T-helper 2 cell treated with Interferon-gamma antibody and Interleukin-4, amounts not matched to agents 5 μg/mL and 100 μg/mL, for 36 hours (primary cell): ENCODE data around the gene EIF2AK3.
"Not testable (repeated sequence)": the region's sequence is repeated elsewhere in the genome, so short reads cannot be mapped to it uniquely, and the experiment has no call there.

Experiments
- DNase-seq: peaks from one replicate; pipeline ENCODE4 v3.0.0; 2021; ENCODE audit warnings: low spot score
- H3K27ac Mint-ChIP-seq: one replicate; pipeline ENCODE4 v1.8.0; 2021; ENCODE audit warnings: mild to moderate bottlenecking, mixed read lengths
- H3K27me3 Mint-ChIP-seq: one replicate; pipeline ENCODE4 v1.8.0; 2021; ENCODE audit warnings: low read depth, mixed read lengths
- H3K36me3 Mint-ChIP-seq: one replicate; pipeline ENCODE4 v1.8.0; 2021; ENCODE audit warnings: low read depth, mixed read lengths
- H3K4me1 Mint-ChIP-seq: one replicate; pipeline ENCODE4 v1.8.0; 2021; ENCODE audit warnings: low read depth, mixed read lengths
- H3K4me3 Mint-ChIP-seq: one replicate; pipeline ENCODE4 v1.8.0; 2022; ENCODE audit warnings: mild to moderate bottlenecking, moderate library complexity, mixed read lengths
- H3K9me3 Mint-ChIP-seq: one replicate; pipeline ENCODE4 v1.8.0; 2021; ENCODE audit warnings: mixed read lengths

EIF2AK3 gene

GRCh38 chr2:88623831-88624465 is 3.3 kb downstream of the EIF2AK3 start:
- peaks cover 20% of the 10 kb centered on the region for H3K4me1 Mint-ChIP-seq
- H3K4me3 Mint-ChIP-seq, H3K36me3 Mint-ChIP-seq, DNase-seq, H3K27ac Mint-ChIP-seq, H3K9me3 Mint-ChIP-seq, H3K27me3 Mint-ChIP-seq: not testable (repeated sequence)

- Mint-ChIP-seq H3K4me1 (peaks cover 25% of the 10 kb centered on the region), H3K4me3 (no peak overlapping the region), H3K9me3 (no peaks in the 10 kb centered on the region), H3K36me3 (peaks cover 3% of the 10 kb centered on the region), H3K27ac (no peak overlapping the region), H3K27me3 (no peaks in the 10 kb centered on the region)
- no peak for DNase-seq
These were observed 5.0 kb downstream of the EIF2AK3 start for GRCh38 chr2:88622307-88622706.

GRCh38 chr2:88621432-88621831 is 5.8 kb downstream of the EIF2AK3 start:
- Mint-ChIP-seq H3K4me1 (peaks cover 28% of the 10 kb centered on the region), H3K27ac (no peak overlapping the region), H3K36me3 (peaks cover 3% of the 10 kb centered on the region), H3K27me3 (no peaks in the 10 kb centered on the region), H3K4me3 (no peak overlapping the region), H3K9me3 (no peaks in the 10 kb centered on the region)
- DNase-seq: no peak

DNA sequence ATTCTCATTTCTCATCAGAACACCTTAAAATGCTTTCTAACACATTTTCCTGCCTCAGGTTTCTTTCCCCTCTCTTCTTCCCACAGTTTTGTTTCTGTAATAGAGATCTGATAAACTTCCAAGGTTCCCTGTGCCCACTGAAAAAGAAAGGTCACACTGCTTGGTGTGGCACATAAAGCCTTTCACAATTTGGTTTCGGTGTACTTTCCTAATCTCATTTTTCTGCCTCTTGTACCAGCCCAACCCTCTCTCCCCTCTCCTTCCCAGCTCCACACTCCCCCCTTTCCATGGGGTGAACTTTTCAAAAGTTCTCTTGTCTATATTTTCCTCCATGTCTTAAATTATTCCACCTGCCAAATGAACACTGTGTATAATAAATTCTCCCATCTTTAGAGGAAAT is 7.2 kb downstream of the EIF2AK3 start:
- peaks cover 3% of the 10 kb centered on the region for H3K36me3 Mint-ChIP-seq
- no peak overlapping the region for H3K4me3 Mint-ChIP-seq
- H3K27me3 Mint-ChIP-seq: no peaks in the 10 kb centered on the region
- H3K4me1 Mint-ChIP-seq: peaks cover 23% of the 10 kb centered on the region
- no peak overlapping the region for H3K27ac Mint-ChIP-seq
- H3K9me3 Mint-ChIP-seq: no peaks in the 10 kb centered on the region
- no peak for DNase-seq

- H3K27ac Mint-ChIP-seq: no peak overlapping the region
- no peak for DNase-seq
- H3K4me3 Mint-ChIP-seq: no peak overlapping the region
- H3K27me3 Mint-ChIP-seq: no peaks in the 10 kb centered on the region
- H3K4me1 Mint-ChIP-seq: peaks cover 20% of the 10 kb centered on the region
- H3K36me3 Mint-ChIP-seq: peaks cover 4% of the 10 kb centered on the region
- H3K9me3 Mint-ChIP-seq: no peaks in the 10 kb centered on the region
These were observed 11.4 kb downstream of the EIF2AK3 start for GRCh38 chr2:88615822-88616221.

DNA sequence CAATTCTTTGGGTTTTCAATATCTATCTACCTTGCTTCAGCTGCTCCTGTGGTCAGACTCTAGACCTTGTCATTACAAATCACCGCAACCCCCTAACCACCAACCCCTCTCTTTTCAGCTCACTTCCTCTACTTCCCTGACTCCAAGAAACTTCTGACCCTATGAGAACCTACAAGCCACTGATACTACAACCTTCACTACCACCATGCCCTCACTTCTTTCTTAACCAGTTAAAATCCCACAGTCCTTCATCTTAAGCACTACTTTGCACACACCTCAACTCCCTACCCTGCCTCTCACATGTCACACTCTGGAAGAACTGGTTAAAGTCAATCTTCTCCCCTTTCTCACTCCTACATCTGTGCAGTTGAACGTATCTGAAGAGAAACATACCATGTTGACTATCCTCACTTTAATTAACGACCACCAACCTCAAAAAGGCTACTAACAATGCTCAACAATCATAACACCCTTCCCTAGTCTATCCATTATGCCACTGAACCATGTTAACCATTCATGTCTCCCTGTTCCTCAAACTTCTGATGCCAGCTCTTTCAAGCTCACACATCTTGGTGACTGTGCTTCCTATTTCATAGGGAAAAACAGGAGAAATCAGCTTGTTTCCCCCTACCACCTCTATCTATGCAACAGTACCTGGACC is 12.6 kb downstream of the EIF2AK3 start:
- Mint-ChIP-seq H3K27ac (no peak overlapping the region), H3K36me3 (peaks cover 2% of the 10 kb centered on the region), H3K4me3 (no peak overlapping the region), H3K27me3 (no peaks in the 10 kb centered on the region), H3K4me1 (peaks cover 13% of the 10 kb centered on the region), H3K9me3 (no peaks in the 10 kb centered on the region)
- DNase-seq: no peak

- DNase-seq: no peak
- Mint-ChIP-seq H3K27ac (no peak overlapping the region), H3K4me1 (peaks cover 12% of the 10 kb centered on the region), H3K27me3 (no peaks in the 10 kb centered on the region), H3K4me3 (no peak overlapping the region), H3K9me3 (no peaks in the 10 kb centered on the region), H3K36me3 (peaks cover 2% of the 10 kb centered on the region)
These were observed 13.3 kb downstream of the EIF2AK3 start for GRCh38 chr2:88613921-88614320.

- Mint-ChIP-seq H3K4me1 (peaks cover 4% of the 10 kb centered on the region), H3K27ac (no peak overlapping the region), H3K36me3 (peaks cover 6% of the 10 kb centered on the region), H3K9me3 (no peaks in the 10 kb centered on the region), H3K4me3 (no peak overlapping the region), H3K27me3 (no peaks in the 10 kb centered on the region)
- DNase-seq: no peak
These were observed 19.1 kb downstream of the EIF2AK3 start for GRCh38 chr2:88608184-88608583.

DNA sequence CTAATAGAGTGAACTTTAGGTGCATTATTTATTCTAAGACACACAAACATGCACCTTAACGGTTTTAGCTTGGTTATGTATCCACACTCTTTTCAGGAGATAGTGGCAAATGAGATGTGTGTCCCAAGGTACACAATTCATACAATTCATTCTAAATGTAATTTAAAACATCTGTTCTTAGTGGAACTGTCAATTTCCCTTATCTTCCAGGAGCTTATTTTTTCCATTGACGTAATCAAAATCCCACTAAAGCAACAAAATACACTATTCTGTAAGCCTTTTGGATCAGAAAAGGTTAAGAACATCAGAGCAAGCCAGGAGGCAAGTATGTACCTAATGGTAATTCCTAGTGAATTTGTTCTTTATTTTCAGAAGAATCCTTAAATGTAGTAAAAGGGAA is 19.8 kb downstream of the EIF2AK3 start:
- H3K4me1 Mint-ChIP-seq: peaks cover 4% of the 10 kb centered on the region
- H3K9me3 Mint-ChIP-seq: no peaks in the 10 kb centered on the region
- no peak overlapping the region for H3K27ac Mint-ChIP-seq
- no peak for DNase-seq
- peaks cover 6% of the 10 kb centered on the region for H3K36me3 Mint-ChIP-seq
- no peak overlapping the region for H3K4me3 Mint-ChIP-seq
- H3K27me3 Mint-ChIP-seq: no peaks in the 10 kb centered on the region

DNA sequence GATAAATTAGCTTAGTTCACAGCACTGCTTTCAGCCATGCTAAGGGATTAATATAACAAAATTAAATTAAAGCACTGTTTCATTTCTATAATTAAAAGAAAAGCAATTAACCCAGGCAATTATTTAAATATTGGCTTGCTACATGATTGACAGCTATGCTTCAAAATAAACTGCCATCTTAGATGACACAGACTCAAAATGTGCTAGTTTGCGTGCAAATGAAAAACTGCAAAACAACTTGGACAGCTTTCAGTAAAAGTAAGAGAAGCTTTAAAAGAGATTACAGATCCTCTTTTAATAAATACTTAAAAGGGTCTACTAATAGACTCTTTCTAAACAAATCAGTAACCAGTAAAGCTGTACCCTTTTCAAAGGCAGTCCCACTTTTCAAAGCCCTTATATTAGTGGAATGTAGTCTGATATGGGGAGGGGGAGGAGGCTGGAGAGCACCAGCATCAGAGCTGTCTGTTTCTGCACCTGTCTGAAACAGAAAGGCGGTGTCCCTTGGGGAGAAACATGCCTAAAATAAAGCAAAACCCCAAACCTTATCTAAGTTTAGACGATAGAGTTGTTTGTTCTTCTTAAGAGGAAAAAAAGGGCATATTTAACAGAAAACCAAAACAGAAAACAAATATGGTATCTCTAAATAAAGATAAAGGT is 20.8 kb downstream of the EIF2AK3 start:
- Mint-ChIP-seq H3K4me3 (no peak overlapping the region), H3K27ac (no peak overlapping the region), H3K27me3 (no peaks in the 10 kb centered on the region), H3K36me3 (peaks cover 4% of the 10 kb centered on the region), H3K9me3 (no peaks in the 10 kb centered on the region), H3K4me1 (peaks cover 4% of the 10 kb centered on the region)
- no peak for DNase-seq

DNA sequence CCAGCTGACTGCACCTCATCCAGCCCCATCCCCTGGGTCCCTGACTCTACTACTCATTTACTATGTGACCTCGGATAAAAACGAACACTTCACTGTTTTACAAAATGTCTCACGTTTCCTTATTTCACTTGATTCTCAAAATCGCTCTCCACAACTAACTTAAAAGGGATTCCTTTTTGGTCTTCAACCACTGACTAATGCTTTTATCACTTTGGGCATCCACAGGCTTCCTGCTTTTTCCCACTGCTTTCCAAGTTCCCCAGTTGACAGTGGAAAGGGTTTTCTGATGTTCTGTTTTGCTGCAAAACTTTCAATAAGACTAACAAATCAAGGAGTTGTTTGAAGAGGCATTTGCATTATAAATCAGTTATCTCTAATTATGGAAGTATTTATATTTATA is 24.1 kb downstream of the EIF2AK3 start:
- Mint-ChIP-seq H3K27ac (no peak overlapping the region), H3K27me3 (no peaks in the 10 kb centered on the region), H3K4me1 (peaks cover 18% of the 10 kb centered on the region), H3K9me3 (no peaks in the 10 kb centered on the region), H3K36me3 (peaks cover 4% of the 10 kb centered on the region), H3K4me3 (no peak overlapping the region)
- no peak for DNase-seq

DNA sequence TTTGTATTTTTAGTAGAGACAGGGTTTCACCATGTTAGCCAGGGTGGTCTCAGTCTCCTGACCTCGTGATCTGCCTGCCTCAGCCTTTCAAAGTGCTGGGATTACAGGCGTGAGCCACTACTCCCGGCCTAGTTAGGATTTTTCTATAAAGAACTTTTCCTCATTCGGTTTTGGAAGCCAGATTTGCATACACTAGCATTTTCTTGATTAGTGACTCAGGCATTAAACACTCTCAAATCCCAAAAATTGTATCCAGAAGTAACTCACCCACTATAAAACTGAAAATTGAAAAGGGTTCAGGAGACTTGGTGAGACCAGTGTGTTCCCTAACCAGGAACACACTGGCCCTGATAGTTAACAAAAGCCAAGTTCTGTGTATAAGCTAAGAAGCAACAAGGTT is 25.2 kb downstream of the EIF2AK3 start:
- Mint-ChIP-seq H3K27ac (no peak overlapping the region), H3K27me3 (no peaks in the 10 kb centered on the region), H3K4me3 (no peak overlapping the region), H3K4me1 (peaks cover 18% of the 10 kb centered on the region), H3K9me3 (no peaks in the 10 kb centered on the region), H3K36me3 (peaks cover 4% of the 10 kb centered on the region)
- no peak for DNase-seq

- Mint-ChIP-seq H3K4me1 (peaks cover 15% of the 10 kb centered on the region), H3K9me3 (no peaks in the 10 kb centered on the region), H3K27ac (no peak overlapping the region), H3K4me3 (no peak overlapping the region), H3K36me3 (peaks cover 4% of the 10 kb centered on the region), H3K27me3 (no peaks in the 10 kb centered on the region)
- no peak for DNase-seq
These were observed 26.0 kb downstream of the EIF2AK3 start for GRCh38 chr2:88601286-88601685.

- H3K36me3 Mint-ChIP-seq: peaks cover 4% of the 10 kb centered on the region
- no peak overlapping the region for H3K4me3 Mint-ChIP-seq
- peaks cover 15% of the 10 kb centered on the region for H3K4me1 Mint-ChIP-seq
- no peaks in the 10 kb centered on the region for H3K9me3 Mint-ChIP-seq
- peak overlapping the region; percentile 55 for H3K27ac Mint-ChIP-seq
- no peaks in the 10 kb centered on the region for H3K27me3 Mint-ChIP-seq
- peak; percentile 75 for DNase-seq
These were observed 27.2 kb downstream of the EIF2AK3 start for GRCh38 chr2:88600038-88600465.
